T-helper 1 cell treated with Interleukin-12 subunit alpha and Interleukin-12 subunit beta and Interleukin-4 antibody, amounts not matched to agents 30 μg/mL and 1 μg/mL, for 36 hours (primary cell): ENCODE results near the gene CRYAA.
"Not testable (repeated sequence)": the region's sequence is repeated elsewhere in the genome, so short reads cannot be mapped to it uniquely, and the experiment has no call there.

Experiments
- H3K27ac Mint-ChIP-seq: one replicate; pipeline ENCODE4 v1.8.0; 2021; ENCODE audit warnings: mild to moderate bottlenecking, mixed read lengths
- H3K27me3 Mint-ChIP-seq: one replicate; pipeline ENCODE4 v1.8.0; 2021; ENCODE audit warnings: low read depth, mixed read lengths
- H3K36me3 Mint-ChIP-seq: one replicate; pipeline ENCODE4 v1.8.0; 2021; ENCODE audit warnings: low read depth, mixed read lengths
- H3K4me1 Mint-ChIP-seq: one replicate; pipeline ENCODE4 v1.8.0; 2021; ENCODE audit warnings: low read depth, mixed read lengths
- H3K4me3 Mint-ChIP-seq: one replicate; pipeline ENCODE4 v1.8.0; 2021; ENCODE audit warnings: mild to moderate bottlenecking, moderate library complexity, mixed read lengths
- H3K9me3 Mint-ChIP-seq: one replicate; pipeline ENCODE4 v1.8.0; 2021; ENCODE audit warnings: mixed read lengths

The CRYAA gene, protein sequence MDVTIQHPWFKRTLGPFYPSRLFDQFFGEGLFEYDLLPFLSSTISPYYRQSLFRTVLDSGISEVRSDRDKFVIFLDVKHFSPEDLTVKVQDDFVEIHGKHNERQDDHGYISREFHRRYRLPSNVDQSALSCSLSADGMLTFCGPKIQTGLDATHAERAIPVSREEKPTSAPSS

DNA sequence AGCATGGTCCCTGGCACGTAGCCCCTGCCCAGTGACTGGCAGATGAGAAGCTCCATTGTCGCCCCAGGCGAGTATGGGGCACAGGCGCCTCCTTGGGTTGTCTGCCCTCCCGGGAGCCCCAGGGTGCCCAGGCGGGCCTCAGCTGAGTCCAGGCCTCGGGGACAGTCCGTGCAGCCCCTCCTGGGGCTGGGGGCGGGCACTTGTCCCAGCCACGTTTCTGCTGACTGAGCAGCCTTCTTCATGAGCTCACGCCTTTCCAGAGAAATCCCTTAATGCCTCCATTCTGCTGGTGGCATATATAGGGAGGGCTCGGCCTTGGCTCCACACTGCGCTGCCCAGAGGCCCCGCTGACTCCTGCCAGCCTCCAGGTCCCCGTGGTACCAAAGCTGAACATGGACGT lies at the start of gene CRYAA:
CRYAA (plus strand) TSS at position 301 of the 400 bp plus-strand sequence; CDS start at position 393, 92 bp downstream.
- not testable (repeated sequence) for H3K4me3 Mint-ChIP-seq, H3K36me3 Mint-ChIP-seq, H3K27ac Mint-ChIP-seq, H3K27me3 Mint-ChIP-seq, H3K4me1 Mint-ChIP-seq, H3K9me3 Mint-ChIP-seq

DNA sequence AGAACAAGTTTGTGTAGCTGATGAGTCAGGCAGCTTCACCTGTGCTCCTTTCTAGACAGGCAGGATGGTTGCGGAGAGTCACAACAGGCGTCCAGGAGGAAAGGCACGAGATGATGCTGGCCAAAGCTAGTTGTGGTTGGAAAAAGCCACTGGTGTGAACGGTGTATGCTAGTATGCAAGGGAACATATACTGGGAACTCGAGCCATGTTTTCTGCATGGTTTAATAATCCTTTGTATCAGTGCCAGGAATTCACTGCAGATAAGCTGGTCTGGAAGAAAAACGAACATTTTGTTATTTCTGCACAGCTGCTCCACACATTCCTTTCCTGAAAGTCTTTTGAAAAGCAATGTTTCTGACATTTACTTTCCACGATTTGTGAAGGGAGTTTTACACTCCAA lies 38.7 kb upstream of the CRYAA start:
- not testable (repeated sequence) for H3K27me3 Mint-ChIP-seq, H3K36me3 Mint-ChIP-seq, H3K4me1 Mint-ChIP-seq, H3K27ac Mint-ChIP-seq, H3K9me3 Mint-ChIP-seq, H3K4me3 Mint-ChIP-seq

DNA sequence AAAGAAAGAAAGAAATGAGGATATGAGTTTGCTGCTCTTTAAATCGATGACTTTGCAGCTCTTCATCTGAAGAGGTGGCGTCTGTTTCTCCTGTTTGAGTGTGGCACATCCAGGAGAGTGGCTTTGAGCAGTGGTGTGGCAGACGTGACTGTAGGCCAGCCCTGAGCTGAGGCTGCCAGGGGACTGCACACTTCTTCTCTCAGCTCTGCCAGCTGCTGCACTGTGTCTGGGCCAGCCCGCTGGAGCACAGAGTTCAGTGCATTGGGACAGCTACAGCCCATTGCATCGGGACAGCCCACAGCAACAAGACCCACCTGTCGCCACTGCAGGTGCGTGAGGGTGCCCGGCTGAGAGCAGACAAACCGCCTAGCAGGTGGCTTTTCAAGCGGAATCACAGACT lies 34.3 kb upstream of the CRYAA start:
- H3K4me1 Mint-ChIP-seq, H3K9me3 Mint-ChIP-seq, H3K4me3 Mint-ChIP-seq, H3K27me3 Mint-ChIP-seq, H3K27ac Mint-ChIP-seq, H3K36me3 Mint-ChIP-seq: not testable (repeated sequence)

DNA sequence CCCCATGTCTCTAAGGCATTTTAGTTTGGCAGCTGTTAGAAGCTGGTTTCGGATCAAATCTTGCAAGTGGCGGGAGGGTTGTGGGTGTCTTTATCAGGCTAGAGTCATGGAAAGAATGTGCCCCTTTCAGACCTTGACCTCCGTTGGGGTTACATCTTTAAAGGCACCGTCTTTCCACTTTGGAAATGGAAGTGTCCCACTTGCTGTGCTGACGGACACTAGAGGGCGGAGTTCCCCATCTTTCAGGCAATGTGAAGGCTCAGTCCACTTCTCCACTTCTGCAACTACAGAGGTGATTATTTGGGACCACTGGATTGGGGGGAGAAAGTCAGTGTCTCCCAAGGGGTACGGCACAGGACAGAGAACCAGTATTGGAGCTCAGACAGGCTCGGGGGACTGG lies 29.9 kb upstream of the CRYAA start:
- H3K4me1 Mint-ChIP-seq = not testable (repeated sequence)

DNA sequence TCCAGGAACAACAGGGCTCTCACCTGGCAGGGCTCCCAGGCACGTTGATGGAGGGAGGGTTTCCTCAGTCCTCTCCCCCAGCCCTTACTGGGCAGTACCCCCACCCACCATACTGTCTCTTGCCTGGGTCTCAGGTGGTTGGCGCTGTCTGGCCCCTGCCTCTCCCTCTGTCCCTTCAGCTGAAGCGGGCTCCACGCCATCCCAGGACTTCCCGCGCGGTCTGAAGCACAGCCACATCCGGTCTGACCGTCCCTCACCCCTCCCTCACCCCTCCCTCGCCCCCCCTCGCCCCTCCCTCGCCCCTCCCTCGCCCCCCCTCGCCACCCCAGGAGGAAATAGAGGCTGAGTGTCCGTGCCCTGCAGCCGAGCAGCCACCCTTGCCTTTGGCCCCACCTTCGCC lies 27.4 kb upstream of the CRYAA start:
- H3K36me3 Mint-ChIP-seq, H3K27ac Mint-ChIP-seq, H3K27me3 Mint-ChIP-seq, H3K4me1 Mint-ChIP-seq, H3K4me3 Mint-ChIP-seq, H3K9me3 Mint-ChIP-seq: not testable (repeated sequence)

More for the DNA sequence above, 29.9 kb upstream of the CRYAA start:
- not testable (repeated sequence) for H3K36me3 Mint-ChIP-seq, H3K27ac Mint-ChIP-seq, H3K27me3 Mint-ChIP-seq, H3K9me3 Mint-ChIP-seq, H3K4me3 Mint-ChIP-seq

DNA sequence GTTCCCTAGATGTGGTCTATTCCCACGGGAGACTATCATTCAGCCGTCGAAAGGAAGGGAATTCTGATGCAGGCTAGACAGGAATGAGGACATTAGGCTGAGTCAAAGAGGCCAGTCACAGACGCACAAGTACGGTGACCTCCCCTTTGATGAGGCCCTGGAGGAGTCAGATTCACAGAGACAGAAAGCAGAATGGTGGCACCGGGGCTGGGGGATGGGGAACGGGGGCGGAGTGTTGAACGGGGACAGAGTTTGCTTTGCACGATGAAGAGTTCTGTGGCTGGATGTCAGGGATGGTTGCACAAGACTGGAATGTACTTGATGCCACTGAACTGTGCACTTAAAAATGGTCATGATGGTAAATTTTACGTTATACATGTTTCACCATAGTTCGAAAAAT lies 22.2 kb upstream of the CRYAA start:
- not testable (repeated sequence) for H3K27me3 Mint-ChIP-seq, H3K4me1 Mint-ChIP-seq, H3K27ac Mint-ChIP-seq, H3K36me3 Mint-ChIP-seq, H3K4me3 Mint-ChIP-seq, H3K9me3 Mint-ChIP-seq

DNA sequence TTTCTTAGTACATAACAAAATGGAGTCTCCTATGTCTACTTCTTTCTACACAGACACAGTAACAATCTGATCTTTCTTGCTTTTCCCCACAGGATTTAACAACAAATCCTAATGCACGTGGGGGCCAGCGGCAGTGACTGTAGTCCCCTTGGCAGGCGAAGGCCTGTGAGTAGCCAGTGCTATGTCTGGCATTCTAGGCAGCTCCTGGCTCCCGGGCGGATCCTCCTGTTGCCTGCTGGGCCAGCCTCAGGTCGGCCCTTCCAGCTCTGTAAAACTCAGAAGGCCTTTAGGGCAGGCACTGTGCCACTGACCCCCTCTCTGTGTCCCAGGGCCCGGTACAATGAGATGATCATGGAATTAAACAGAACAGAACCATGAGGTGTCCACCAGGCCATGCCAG lies 20.8 kb upstream of the CRYAA start:
- H3K27me3 Mint-ChIP-seq, H3K27ac Mint-ChIP-seq: not testable (repeated sequence)

DNA sequence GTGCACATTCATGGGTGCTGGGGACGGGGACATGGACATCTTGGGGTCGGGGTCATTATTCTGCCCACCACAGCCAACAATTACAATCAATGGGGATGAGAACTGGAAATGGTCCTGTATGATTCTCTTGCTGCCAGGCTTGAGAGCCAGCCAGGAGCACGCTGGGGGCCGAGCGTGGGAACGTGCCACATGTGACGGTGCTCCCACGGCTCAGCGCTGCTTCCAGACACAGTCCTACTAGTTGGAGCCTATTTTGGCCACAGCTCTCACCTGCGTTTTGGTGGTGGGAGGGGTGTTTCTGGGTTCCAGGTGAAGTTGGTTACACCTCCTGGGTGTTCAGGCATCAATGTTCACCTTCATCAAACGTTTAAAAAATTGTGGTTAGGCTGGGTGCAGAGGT lies 19.5 kb upstream of the CRYAA start:
- H3K27ac Mint-ChIP-seq, H3K4me1 Mint-ChIP-seq, H3K9me3 Mint-ChIP-seq, H3K36me3 Mint-ChIP-seq, H3K4me3 Mint-ChIP-seq, H3K27me3 Mint-ChIP-seq: not testable (repeated sequence)

More for the DNA sequence above, 20.8 kb upstream of the CRYAA start:
- H3K9me3 Mint-ChIP-seq, H3K36me3 Mint-ChIP-seq, H3K4me3 Mint-ChIP-seq, H3K4me1 Mint-ChIP-seq: not testable (repeated sequence)

DNA sequence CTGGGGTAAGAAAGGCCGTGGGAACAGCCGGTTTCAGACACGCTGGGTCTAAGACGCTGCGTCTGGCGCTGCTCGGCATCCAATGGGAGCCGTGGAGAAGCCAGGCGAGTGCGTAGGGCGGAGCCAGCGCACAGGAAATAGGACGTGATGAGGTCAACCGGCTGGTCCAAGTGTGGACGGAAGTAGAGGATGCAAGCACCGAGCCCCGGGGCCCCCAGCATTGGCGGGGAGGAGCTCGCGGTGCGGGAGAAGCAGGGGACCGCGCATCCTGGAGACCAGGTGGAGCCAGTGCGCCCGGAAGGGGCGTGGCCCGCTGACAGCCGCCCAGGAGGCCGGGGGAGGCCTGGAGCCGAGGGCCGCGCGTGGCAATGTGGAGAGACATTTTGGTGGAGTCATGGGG lies 15.2 kb upstream of the CRYAA start:
- not testable (repeated sequence) for H3K36me3 Mint-ChIP-seq, H3K4me1 Mint-ChIP-seq, H3K27ac Mint-ChIP-seq, H3K4me3 Mint-ChIP-seq, H3K9me3 Mint-ChIP-seq, H3K27me3 Mint-ChIP-seq

DNA sequence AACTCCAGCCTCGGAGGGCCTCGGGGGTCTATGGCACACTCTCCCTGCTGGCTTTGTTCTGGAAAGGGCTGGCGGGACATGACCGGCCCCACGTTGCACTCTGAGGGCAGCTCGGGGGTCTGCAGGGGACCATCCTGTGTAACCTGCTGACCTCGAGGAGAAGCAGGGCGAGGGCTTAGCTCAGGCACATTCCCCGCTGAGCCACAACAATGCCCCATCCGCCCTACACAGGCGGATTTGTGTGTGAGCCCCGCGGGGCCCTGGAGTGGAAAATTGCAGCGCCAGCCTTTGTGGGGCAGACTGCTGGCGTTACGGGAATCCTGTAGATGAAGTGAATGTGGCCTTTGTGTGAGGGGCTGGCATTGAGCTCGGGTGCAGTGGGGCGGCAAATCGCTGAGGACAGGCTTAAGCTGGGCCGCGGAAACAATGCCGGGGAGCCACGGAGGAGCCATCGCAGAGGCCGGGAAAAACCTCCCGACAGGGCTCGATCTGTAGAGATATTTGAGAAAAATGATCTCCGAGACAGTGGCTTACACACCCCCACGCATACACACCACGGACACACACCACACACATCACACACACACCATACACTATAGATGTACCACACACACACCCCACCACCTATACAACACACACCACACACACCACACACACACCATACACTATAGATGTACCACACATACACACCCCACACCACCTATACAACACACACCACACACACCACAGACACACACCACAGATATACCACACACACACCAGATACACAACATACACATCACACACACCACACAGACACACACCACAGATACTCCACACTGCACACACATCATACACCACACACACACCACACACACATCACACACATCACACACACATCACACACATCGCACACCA lies 9.3 kb upstream of the CRYAA start:
- not testable (repeated sequence) for H3K4me1 Mint-ChIP-seq, H3K36me3 Mint-ChIP-seq, H3K9me3 Mint-ChIP-seq, H3K4me3 Mint-ChIP-seq, H3K27ac Mint-ChIP-seq, H3K27me3 Mint-ChIP-seq

DNA sequence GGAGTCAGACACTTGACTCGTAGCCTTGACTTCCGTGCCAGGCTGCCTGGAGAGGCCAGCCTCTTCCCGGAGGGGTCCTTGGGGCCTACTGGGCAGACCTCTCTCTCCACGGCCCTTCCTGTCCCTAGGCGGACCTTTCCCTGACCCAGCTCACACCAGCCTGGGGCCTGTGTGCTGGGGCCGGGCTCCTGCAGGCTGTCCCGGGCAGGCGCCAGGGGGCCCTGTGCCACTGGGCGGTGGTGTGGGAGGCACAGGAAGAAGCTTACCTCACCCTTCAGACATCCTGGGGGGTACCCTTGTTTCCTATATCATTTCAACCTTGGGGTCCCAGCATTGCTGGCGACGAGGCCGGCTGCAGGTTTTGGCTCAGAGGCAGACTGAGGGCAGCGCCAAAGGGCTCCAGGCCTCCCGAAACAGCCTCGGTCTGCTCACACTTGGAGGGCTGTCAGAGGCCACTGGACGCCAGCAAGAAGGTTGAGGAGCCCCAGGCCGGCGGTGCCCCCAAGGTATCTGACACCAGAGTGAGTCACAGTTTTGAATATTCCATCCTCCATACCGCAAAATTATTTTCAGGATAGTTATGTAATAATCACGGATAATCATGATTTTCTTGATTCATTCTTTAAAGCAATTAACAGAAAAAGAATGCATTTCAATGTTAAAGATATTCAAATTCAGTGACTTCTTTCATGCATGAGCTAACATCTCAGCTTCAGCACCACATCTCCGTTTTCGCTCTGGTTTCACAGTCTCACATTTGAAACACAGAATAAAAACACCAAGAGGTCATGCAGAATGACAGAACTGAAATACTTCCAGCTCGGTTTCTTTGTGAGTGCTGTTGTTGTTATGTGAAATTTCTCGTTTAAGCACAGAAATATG lies 6.7 kb upstream of the CRYAA start:
- H3K27ac Mint-ChIP-seq, H3K4me3 Mint-ChIP-seq, H3K36me3 Mint-ChIP-seq, H3K4me1 Mint-ChIP-seq, H3K9me3 Mint-ChIP-seq, H3K27me3 Mint-ChIP-seq: not testable (repeated sequence)

DNA sequence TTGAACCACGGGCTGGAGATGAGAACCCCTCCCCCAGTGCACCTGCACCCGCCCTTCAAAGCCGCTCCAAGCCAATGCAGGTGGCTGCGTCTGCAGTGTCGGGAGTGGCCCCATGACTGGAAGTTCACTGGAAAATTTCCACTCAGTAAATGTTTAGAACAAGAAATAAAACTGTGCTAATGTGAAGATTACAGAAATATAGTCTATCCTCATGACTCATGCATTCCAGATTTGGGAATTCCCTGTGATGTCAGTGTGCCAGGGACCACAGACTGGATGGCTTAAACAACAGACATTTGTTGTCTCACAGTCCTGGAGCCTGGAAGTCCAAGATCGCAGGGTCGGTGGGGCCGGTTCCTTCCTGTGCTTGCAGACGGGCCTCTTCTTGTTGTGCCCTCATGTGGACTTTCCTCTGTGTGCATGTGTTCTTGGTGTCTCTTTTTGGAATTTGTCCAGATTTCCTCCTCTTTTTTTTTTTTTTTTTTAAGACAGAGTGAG lies 6.1 kb upstream of the CRYAA start:
- H3K27me3 Mint-ChIP-seq, H3K27ac Mint-ChIP-seq, H3K4me3 Mint-ChIP-seq, H3K36me3 Mint-ChIP-seq, H3K9me3 Mint-ChIP-seq, H3K4me1 Mint-ChIP-seq: not testable (repeated sequence)

DNA sequence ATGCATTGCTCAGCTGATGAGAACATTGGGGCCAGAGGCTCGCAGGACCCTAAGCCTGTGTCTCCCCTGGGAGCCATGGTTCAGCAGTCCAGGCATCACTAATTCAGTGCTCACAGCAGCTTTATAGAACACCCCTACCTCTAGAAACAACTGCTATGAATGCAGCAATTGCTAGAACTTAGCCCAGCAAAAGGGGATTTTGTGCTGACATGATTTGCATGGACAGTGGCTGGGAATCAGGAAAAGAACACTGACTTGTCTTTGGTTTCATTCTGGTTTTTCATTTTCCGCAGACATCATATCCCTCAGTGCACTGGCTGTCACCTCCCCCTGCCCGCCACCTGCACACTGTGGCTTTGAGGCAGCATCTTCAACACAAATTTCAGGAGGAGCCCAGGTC lies 4.0 kb upstream of the CRYAA start:
- H3K4me1 Mint-ChIP-seq, H3K9me3 Mint-ChIP-seq, H3K27ac Mint-ChIP-seq, H3K4me3 Mint-ChIP-seq, H3K27me3 Mint-ChIP-seq, H3K36me3 Mint-ChIP-seq: not testable (repeated sequence)

DNA sequence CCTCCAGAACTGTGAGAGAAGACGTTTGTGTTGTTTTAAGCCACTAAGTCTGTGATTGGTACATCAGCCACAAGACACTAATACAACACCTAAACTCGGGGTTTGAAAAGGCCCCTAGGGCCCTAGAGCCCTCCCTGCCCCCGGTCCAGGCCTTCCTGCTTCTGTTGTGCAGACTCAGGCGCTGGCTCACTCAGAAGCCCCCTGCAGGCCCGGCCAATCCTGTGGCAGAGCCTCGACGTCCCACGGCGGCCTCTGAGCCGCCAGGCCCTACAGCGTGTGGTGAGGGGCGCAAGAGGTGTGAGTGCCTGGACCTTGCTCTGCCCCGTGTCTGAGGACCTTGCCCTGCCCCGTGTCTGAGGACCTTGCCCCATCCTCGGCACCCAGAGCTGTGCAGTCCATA lies 3.1 kb upstream of the CRYAA start:
- not testable (repeated sequence) for H3K4me3 Mint-ChIP-seq, H3K4me1 Mint-ChIP-seq, H3K27ac Mint-ChIP-seq, H3K9me3 Mint-ChIP-seq, H3K27me3 Mint-ChIP-seq, H3K36me3 Mint-ChIP-seq
